Muscle layer of colon (tissue), 2 donors: Measurements from ENCODE around the gene KRT17.
"Not testable (repeated sequence)": the region's sequence is repeated elsewhere in the genome, so short reads cannot be mapped to it uniquely, and the experiment has no call there.

ENCODE experiments used
- H3K27ac ChIP-seq: one replicate; pipeline ENCODE4 v1.7.0; 2013; ENCODE audit warnings: low read depth, mild to moderate bottlenecking, low read length, moderate library complexity
- H3K27me3 ChIP-seq, 2 donors: one replicate each; pipeline ENCODE4 v1.7.0; 2013; ENCODE audit warnings: low read length in 2 of 2, mild to moderate bottlenecking in 2 of 2; ENCODE audit not compliant: insufficient read depth in 2 of 2, control insufficient read depth in 1 of 2
- H3K36me3 ChIP-seq: one replicate; pipeline ENCODE4 v1.7.0; 2013; ENCODE audit warnings: mild to moderate bottlenecking, low read length; ENCODE audit not compliant: insufficient read depth
- H3K4me1 ChIP-seq: one replicate; pipeline ENCODE4 v1.7.0; 2013; ENCODE audit warnings: mild to moderate bottlenecking, low read length; ENCODE audit not compliant: insufficient read depth
- H3K4me3 ChIP-seq, 2 donors: one replicate each; pipeline ENCODE4 v1.7.0; 2013; ENCODE audit warnings: low read length in 2 of 2, low read depth in 1 of 2, mild to moderate bottlenecking in 1 of 2, moderate library complexity in 1 of 2
- H3K9ac ChIP-seq: one replicate; pipeline ENCODE4 v1.7.0; 2013; ENCODE audit warnings: low read length
- H3K9me3 ChIP-seq: one replicate; pipeline ENCODE4 v1.7.0; 2013; ENCODE audit warnings: mild to moderate bottlenecking, low read length
- donor health status: abdominal sarcoma.
- donor health status: Adenocarcinoma of cecum.

Gene KRT17

DNA sequence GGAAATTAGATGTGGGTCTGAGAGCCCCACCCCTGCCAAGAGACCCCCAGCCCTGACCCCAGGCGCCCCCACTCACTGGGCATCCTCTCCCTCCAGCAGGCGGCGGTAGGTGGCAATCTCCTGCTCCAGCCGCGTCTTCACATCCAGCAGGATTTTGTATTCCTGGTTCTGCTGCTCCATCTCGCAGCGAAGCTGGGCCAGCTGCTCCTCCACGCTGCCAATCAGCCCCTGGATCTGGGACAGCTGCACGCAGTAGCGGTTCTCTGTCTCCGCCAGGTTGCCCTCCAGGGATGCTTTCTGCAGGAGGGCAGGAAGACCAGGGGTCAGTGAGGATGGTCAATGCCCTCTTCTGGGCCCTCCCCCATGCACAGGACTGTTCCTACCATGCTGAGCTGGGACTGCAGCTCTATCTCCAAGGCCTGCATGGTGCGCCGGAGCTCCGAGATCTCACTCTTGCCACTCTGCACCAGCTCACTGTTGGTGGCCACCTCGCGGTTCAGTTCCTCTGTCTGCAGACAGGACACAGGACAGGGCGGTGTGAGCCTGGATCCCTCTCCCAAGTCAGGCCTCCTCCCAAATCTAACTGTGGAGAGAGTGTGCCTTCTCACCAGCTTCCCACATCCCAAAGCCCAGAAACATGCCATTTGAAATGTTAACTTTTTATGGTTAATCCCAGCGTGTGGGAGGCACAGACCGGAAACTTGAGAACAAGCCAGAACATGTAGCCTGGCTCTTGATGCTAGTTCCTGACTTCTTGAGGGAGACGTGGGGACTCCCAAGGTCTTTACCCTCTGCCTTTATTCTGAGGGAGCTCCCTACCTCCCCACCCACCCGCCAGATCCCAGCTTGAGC is 3.6 kb downstream of the KRT17 start:
- H3K27ac ChIP-seq: no peak overlapping the region
- H3K27me3 ChIP-seq: no peaks in the 10 kb centered on the region
- no peak overlapping the region for H3K9ac ChIP-seq
- no peaks in the 10 kb centered on the region for H3K4me1 ChIP-seq
- H3K4me3 ChIP-seq: no peak overlapping the region
- H3K36me3 ChIP-seq: no peaks in the 10 kb centered on the region
- H3K9me3 ChIP-seq: no peaks in the 10 kb centered on the region

DNA sequence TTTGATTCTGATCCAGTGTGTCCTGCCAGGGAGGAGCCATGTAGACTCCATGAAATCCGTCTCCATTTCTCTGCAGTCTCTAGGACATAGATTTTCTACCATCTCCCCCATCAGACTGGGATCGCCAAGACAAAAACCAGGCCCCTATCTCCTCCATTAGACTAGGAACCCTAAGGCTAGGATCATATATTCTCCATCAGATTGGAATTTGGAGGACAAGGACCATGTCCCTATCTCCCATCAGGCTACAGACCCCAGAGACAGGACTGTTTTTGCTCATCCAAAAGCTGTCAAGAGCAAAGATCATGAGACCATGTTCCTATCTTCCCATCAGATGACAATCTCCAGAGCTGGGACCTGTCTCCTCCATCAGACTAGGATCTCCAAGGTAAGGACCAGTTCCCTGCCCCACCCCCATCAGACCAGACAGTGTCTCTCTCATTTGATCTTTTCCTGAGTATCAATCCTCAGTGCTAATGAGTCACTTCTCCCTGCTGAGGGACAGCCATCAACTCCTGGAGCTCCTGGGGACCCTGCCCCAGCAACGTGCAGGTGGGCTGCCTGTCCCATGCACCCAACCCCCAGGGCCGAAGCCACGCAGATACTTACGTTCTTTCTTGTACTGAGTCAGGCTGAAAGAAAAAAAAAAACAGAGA is 4.3 kb downstream of the KRT17 start:
- H3K9me3 ChIP-seq, H3K9ac ChIP-seq, H3K27ac ChIP-seq: not testable (repeated sequence)

DNA sequence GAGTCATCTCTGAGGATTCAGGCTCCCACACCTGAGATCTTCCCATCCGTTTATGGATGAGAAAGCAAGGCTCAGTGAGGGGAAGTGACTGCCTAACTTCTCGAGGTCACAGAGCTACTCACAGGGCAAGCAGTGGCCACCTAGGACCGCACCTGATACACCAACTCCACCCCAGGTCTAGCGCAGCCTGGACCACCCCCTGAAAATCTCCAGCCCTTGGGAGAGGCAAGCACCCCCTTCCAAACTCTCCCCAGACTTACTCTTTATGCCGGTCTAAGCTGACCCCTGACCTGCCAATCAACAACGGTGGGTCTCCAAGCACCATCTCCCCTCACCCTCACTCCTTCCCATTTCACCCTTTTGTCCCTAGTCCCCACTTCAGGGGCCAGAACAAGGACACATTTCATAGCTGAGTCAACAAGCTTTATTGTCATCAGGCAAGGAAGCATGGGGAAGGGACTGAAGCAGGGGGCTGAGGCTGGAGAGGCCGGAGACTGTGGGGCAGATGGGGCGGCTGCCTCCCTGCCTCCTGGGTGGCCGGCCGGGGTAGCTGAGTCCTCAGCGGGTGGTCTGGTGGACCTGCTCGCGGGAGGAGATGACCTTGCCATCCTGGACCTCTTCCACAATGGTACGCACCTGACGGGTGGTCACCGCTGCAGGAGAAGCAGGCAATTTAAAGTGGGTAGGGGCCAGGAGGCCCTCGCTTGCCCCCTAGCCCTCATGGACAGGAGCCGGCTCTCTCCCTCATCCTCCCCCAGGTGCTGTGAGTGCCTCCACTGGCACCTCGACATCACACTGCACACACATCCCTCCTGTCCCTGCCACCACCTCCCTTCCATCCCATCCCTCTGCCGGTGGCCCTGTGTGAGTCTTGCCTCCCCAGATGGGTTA is 5.1 kb downstream of the KRT17 start:
- H3K27me3 ChIP-seq: no peaks in the 10 kb centered on the region
- H3K4me1 ChIP-seq: no peaks in the 10 kb centered on the region
- no peak overlapping the region for H3K27ac ChIP-seq
- H3K4me3 ChIP-seq: no peak overlapping the region
- H3K9me3 ChIP-seq: no peaks in the 10 kb centered on the region
- H3K36me3 ChIP-seq: no peaks in the 10 kb centered on the region
- no peak overlapping the region for H3K9ac ChIP-seq

More for the DNA sequence above, 4.3 kb downstream of the KRT17 start:
- not testable (repeated sequence) for H3K27me3 ChIP-seq, H3K4me3 ChIP-seq, H3K4me1 ChIP-seq, H3K36me3 ChIP-seq

DNA sequence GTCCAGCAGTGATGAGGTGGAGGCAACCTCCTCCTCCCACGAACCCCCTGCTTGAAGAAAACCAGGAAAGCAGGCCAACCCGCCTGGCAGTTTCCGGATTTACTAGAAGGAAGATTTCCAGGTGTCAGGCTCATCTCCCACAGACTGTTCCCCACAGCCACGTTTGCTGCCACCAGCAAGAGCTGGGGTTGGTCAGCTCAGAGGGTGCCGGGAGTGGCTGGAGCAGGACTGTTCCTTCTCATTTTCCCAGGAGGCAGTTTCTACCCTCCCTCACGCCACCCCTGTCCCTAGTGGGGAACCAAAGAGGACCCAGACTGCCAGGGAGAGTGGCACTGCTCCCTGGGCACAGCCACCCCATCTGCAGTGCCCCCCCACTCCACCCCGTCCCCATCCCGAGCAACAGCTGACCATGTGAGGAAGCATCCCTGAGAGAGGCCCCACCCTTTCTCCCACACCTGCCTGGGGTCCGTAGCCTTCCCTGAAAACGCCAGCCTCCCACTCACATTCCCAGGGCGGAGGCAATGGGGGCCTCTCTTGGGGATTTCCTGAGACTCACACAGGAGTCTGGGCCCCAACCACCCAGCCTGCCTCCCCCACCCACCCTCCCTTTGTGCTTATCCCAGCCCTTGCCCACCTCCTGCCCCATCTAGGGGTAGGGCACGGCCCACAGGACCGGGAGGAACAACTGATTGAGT is 5.9 kb downstream of the KRT17 start:
- Histone ChIP-seq H3K4me3 (no peak overlapping the region), H3K27me3 (peaks cover 0 to 5% of the 10 kb centered on the region in 2 donors), H3K4me1 (no peaks in the 10 kb centered on the region), H3K36me3 (no peaks in the 10 kb centered on the region), H3K9ac (no peak overlapping the region), H3K27ac (no peak overlapping the region), H3K9me3 (no peaks in the 10 kb centered on the region)

DNA sequence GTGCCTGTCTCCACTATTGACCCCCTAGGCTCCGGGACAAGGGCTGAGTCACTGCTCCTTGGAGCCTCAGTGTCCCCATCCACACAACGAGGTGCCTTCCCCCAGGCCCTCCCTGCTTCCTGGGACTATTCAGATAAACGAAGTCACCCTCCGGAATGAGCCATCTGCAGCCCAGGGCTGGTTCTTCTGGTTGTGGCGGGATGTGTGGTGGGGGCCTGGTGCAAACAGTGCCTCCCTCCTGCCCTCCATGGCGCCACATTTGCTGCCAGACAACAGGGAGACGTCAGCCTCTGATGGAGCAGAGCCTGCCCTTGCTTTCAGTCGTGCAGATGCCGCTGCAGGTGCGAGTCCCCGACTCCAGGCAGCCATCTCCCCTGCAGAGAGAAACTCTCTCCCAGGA is 6.7 kb downstream of the KRT17 start:
- Histone ChIP-seq H3K4me1 (no peaks in the 10 kb centered on the region), H3K27me3 (peaks cover 0 to 5% of the 10 kb centered on the region in 2 donors), H3K9ac (no peak overlapping the region), H3K27ac (no peak overlapping the region), H3K9me3 (no peaks in the 10 kb centered on the region), H3K4me3 (no peak overlapping the region), H3K36me3 (no peaks in the 10 kb centered on the region)

DNA sequence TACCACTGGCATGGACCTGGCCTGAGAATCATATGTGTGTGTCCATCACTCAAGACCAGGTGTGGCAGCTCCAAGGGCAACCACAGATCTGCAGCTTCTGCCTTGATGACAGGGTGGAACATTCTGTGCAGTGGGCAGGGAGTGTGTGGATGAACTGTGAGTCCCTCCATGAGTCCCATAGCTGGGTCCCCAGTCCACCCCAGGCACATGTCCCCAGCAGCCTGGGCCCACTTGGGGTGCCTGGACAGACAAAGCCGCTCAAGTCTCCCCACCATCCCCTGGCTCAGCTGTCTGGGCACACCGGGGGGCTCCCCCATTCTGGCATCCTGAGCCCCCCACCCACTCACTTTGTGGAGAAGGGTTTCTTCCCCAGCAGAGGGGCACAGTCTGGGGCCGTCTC is 7.2 kb downstream of the KRT17 start:
- Histone ChIP-seq H3K36me3 (no peaks in the 10 kb centered on the region), H3K9ac (no peak overlapping the region), H3K4me1 (no peaks in the 10 kb centered on the region), H3K27me3 (peaks cover 0 to 5% of the 10 kb centered on the region in 2 donors), H3K27ac (no peak overlapping the region), H3K9me3 (no peaks in the 10 kb centered on the region), H3K4me3 (no peak overlapping the region)

DNA sequence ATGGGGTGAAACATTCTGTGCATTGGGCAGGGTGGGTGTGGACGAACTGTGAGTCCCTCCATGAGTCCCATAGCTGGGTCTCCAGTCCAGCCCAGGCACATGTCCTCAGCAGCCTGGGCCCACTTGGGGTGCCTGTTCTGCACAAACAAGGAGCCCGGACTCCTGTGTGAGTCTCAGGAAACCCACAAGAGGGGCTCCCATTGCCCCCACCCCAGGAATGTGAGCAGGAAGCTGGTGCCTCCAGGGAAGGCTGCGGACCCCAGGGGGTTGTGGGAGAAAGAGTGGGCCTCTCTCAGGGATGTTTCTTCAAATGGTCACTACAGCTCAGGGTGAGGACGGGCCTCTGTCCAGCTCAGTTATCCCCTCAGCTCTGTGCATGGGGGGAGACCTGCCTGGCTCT is 7.9 kb downstream of the KRT17 start:
- H3K4me3 ChIP-seq, H3K4me1 ChIP-seq, H3K27me3 ChIP-seq: not testable (repeated sequence)

DNA sequence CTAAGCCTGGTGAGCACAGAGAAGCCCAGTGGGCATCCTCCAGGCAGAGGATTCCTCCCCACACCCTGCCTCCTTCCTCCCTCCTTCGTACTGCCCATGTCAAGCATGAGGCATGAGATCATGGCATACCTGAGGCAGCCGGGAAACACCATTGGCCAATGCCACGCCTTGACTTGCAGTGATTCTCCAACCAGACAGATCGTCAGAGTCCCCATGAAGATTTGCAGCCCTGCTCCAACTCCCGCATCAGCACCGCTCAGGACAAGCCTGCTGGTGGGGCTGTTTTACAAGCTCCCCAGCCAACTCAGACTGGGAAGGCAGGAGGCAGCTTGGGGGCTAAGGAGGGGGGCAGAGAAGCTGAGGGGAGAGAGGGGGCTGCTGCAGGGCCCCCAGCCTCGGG is 8.9 kb downstream of the KRT17 start:
- Histone ChIP-seq H3K27ac (no peak overlapping the region), H3K4me3 (no peak overlapping the region), H3K36me3 (no peaks in the 10 kb centered on the region), H3K9ac (no peak overlapping the region), H3K4me1 (no peaks in the 10 kb centered on the region), H3K9me3 (no peaks in the 10 kb centered on the region), H3K27me3 (peaks cover 0 to 5% of the 10 kb centered on the region in 2 donors)

More for the DNA sequence above, 7.9 kb downstream of the KRT17 start:
- not testable (repeated sequence) for H3K36me3 ChIP-seq, H3K9me3 ChIP-seq, H3K27ac ChIP-seq, H3K9ac ChIP-seq

DNA sequence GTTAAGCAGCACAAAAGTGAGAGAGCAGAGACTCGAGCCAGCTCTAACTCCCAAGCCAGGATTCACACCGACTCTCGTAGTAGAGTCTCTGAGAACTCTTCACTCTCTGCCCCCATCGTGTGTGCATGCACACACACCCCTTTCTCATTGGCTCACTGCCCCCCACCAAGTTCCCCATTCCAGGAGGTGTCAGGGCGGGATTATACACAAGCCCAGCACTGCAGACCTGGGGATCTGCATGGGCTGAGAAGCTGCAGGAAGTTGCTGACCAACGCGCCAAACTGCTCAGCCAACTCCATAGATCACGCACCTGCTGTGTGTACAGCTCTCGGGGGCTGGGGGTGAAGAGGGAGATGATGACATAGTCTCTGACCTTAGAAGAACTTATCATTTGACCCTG is 9.6 kb downstream of the KRT17 start:
- H3K4me1 ChIP-seq, H3K27ac ChIP-seq, H3K36me3 ChIP-seq, H3K27me3 ChIP-seq, H3K9me3 ChIP-seq, H3K9ac ChIP-seq, H3K4me3 ChIP-seq: not testable (repeated sequence)

DNA sequence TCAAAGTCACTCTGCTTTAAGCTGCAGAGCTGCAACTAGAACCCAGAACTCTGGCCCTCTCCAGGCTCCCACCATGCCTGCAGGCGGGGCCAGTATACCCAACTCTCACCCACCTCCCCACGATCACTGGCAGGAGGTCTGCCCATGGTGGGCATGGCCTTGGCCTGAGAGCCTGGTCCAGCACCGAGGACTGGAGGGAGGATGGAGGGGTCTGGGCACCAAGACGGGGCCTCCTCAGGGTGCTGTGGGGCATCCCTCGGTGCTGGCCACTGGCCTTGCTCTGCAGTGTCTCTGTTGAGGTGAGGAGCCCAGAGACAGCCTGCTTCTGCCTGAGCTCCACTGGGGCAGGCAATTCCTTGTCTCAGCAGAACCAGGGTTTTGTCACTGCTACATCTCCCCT is 10.3 kb downstream of the KRT17 start:
- H3K4me1 ChIP-seq: no peaks in the 10 kb centered on the region
- H3K9me3 ChIP-seq: no peaks in the 10 kb centered on the region
- H3K27me3 ChIP-seq: peaks cover 0 to 5% of the 10 kb centered on the region in 2 donors
- H3K27ac ChIP-seq: no peak overlapping the region
- no peak overlapping the region for H3K4me3 ChIP-seq
- no peak overlapping the region for H3K9ac ChIP-seq
- no peaks in the 10 kb centered on the region for H3K36me3 ChIP-seq
